Naive thymus-derived CD8-positive, alpha-beta T cell (primary cell): Measurements from ENCODE around the gene CYB5D1. TPM values are rescaled to one million over a fixed set of nuclear protein-coding genes. Genes with fewer than 3 reads are reported as not detected.

Experiments
- ATAC-seq, 2 donors: fragments of 150-1000 bp; cut with Tn5 transposase in 1 of 2; sonication (Bioruptor Pico), chemical (Tn5 transposase) in 1 of 2; 1 replicate in 1 of 2; 2 replicates in 1 of 2; pipeline ENCODE4 v1.10.0; 2021; ENCODE audit warnings: mild to moderate bottlenecking in 2 of 2, moderate library complexity in 2 of 2
- POLR2A ChIA-PET: fragments of 350-600 bp; sonication (Branson Sonifier 250); formaldehyde crosslinking; loops from one replicate; lab custom pipeline; 2021; ENCODE audit warnings: antibody characterized with exemption; lab: Charles Lee
- DNase-seq, 10 donors: peaks; one replicate each; pipeline versions ENCODE4 v3.0.0 to v3.0.0-alpha.2; 2020 to 2022
- H3K27ac Mint-ChIP-seq, 10 donors: one replicate each; pipeline ENCODE4 v1.8.0; 2020 to 2022; ENCODE audit warnings: mild to moderate bottlenecking in 10 of 10, mixed read lengths in 10 of 10, moderate library complexity in 4 of 10, inconsistent platforms in 1 of 10
- H3K27me3 Mint-ChIP-seq, 5 donors: one replicate each; pipeline ENCODE4 v1.8.0; 2021 to 2022; ENCODE audit warnings: mixed read lengths in 5 of 5
- H3K36me3 Mint-ChIP-seq, 3 donors: one replicate each; pipeline ENCODE4 v1.8.0; 2020 to 2022; ENCODE audit warnings: mixed read lengths in 3 of 3, mild to moderate bottlenecking in 2 of 3, inconsistent platforms in 1 of 3
- H3K4me1 Mint-ChIP-seq, 4 donors: one replicate each; pipeline ENCODE4 v1.8.0; 2021 to 2022; ENCODE audit warnings: mixed read lengths in 4 of 4
- H3K4me3 Mint-ChIP-seq, 10 donors: one replicate each; pipeline ENCODE4 v1.8.0; 2020 to 2022; ENCODE audit warnings: mild to moderate bottlenecking in 10 of 10, mixed read lengths in 10 of 10, moderate library complexity in 6 of 10, inconsistent platforms in 1 of 10
- H3K9me3 Mint-ChIP-seq, 9 donors: one replicate each; pipeline ENCODE4 v1.8.0; 2020 to 2022; ENCODE audit warnings: mixed read lengths in 9 of 9, mild to moderate bottlenecking in 3 of 9, inconsistent platforms in 1 of 9, moderate library complexity in 1 of 9
- polyA plus RNA-seq, 3 donors: library from polyadenylated mRNA; unstranded; fragments of 300-500 nt; fragmentation: Illumina TruSeq; gene quantifications; one replicate each; pipeline ENCODE4 v1.2.3, GENCODE V29; 2021
- total RNA-seq, 8 experiments: library from RNA in 2 of 8; stranded (reverse) in 2 of 8; gene quantifications; one replicate each; pipeline ENCODE4 v1.2.3 and lab custom pipeline; 2021 to 2026

CYB5D1 gene
- total and polyA plus RNA-seq, 5 experiments from 2014 or later, result 3.5 to 9.8 (median 6.0) TPM

- DNase-seq, result peak in 1 of 10 donors; percentile 14
These were observed 4.1 kb upstream of the CYB5D1 start for GRCh38 chr17:7853691-7854038.

GRCh38 chr17:7854078-7854777 lies 3.6 kb upstream of the CYB5D1 start:
- peak overlapping the region in 4 of 10 donors; percentile 32 to 67 (median 39) for H3K27ac Mint-ChIP-seq
- no peak for DNase-seq

More at GRCh38 chr17:7853691-7854038, 4.1 kb upstream of the CYB5D1 start:
- Mint-ChIP-seq H3K36me3 (peaks cover 0 to 21% (median 1%) of the 10 kb centered on the region in 3 donors), H3K27ac (peak overlapping the region in 5 of 10 donors; percentile 34 to 69 (median 47)), H3K4me3 (peak overlapping the region in 2 of 10 donors; percentile 18 to 53), H3K4me1 (peaks cover 16 to 25% (median 21%) of the 10 kb centered on the region in 4 donors), H3K9me3 (no peaks in the 10 kb centered on the region), H3K27me3 (no peaks in the 10 kb centered on the region)
- ATAC-seq, result no peak
- POLR2A ChIA-PET, result interaction anchor here (0.9 to 5.8 kb wide), 4 partner anchors 9 to 20 kb away, joined by 6 to 96 read pairs (median 6); partner anchors contain the start of gene KDM6B

GRCh38 chr17:7854851-7855659 lies 2.7 kb upstream of the CYB5D1 start, which contains the start of gene TMEM88:
Gene TMEM88, plus strand, starts transcription at chr17:7855066. Its CDS starts 9 bp downstream, at chr17:7855075.
- POLR2A ChIA-PET, result interaction anchor here (0.6 to 3.6 kb wide), 10 partner anchors 9 to 338 kb away, joined by 3 to 103 read pairs (median 3); partner anchors contain the start of genes CHD3, HES7 and KDM6B
- peaks cover 17 to 32% (median 23%) of the 10 kb centered on the region in 4 donors for H3K4me1 Mint-ChIP-seq
- H3K27me3 Mint-ChIP-seq, result no peaks in the 10 kb centered on the region
- H3K9me3 Mint-ChIP-seq, result no peaks in the 10 kb centered on the region
- peak within 1 kb of the TSS in 6 of 10 donors; percentile 22 to 84 (median 40) for H3K4me3 Mint-ChIP-seq
- peak in 3 of 10 donors; percentile 12 to 65 (median 20) for DNase-seq
- ATAC-seq, result no peak
- H3K27ac Mint-ChIP-seq, result peak within 1 kb of the TSS in 5 of 10 donors; percentile 32 to 67 (median 44)
- peaks cover 0 to 17% (median 0%) of the 10 kb centered on the region in 3 donors for H3K36me3 Mint-ChIP-seq

More at GRCh38 chr17:7854078-7854777, 3.6 kb upstream of the CYB5D1 start:
- H3K4me1 Mint-ChIP-seq, result peaks cover 16 to 27% (median 21%) of the 10 kb centered on the region in 4 donors
- H3K9me3 Mint-ChIP-seq, result no peaks in the 10 kb centered on the region
- H3K27me3 Mint-ChIP-seq, result no peaks in the 10 kb centered on the region
- peak overlapping the region in 1 of 10 donors; percentile 53 for H3K4me3 Mint-ChIP-seq
- POLR2A ChIA-PET, result interaction anchor here (1.2 to 5.8 kb wide), 4 partner anchors 9 to 20 kb away, joined by 6 to 96 read pairs (median 30); partner anchors contain the start of gene KDM6B
- H3K36me3 Mint-ChIP-seq, result peaks cover 0 to 18% (median 1%) of the 10 kb centered on the region in 3 donors
- ATAC-seq, result no peak

GRCh38 chr17:7855660-7856010 lies 2.2 kb upstream of the CYB5D1 start:
- Mint-ChIP-seq H3K27ac (peak overlapping the region in 1 of 10 donors; percentile 60), H3K4me1 (peaks cover 15 to 26% (median 21%) of the 10 kb centered on the region in 4 donors), H3K9me3 (no peaks in the 10 kb centered on the region), H3K4me3 (peak overlapping the region in 5 of 10 donors; percentile 22 to 84 (median 28)), H3K36me3 (peaks cover 0 to 14% (median 0%) of the 10 kb centered on the region in 3 donors), H3K27me3 (no peaks in the 10 kb centered on the region)
- POLR2A ChIA-PET, result interaction anchor here (0.6 to 3.6 kb wide), 12 partner anchors 9 to 337 kb away, joined by 3 to 103 read pairs (median 3); partner anchors contain the start of genes CHD3, CNTROB, HES7 and KDM6B
- ATAC-seq, result no peak
- peak in 1 of 10 donors; percentile 65 for DNase-seq

- Mint-ChIP-seq H3K27me3 (no peaks in the 10 kb centered on the region), H3K4me3 (no peak overlapping the region), H3K9me3 (no peaks in the 10 kb centered on the region), H3K36me3 (peaks cover 0 to 14% (median 0%) of the 10 kb centered on the region in 3 donors), H3K4me1 (peaks cover 9 to 21% (median 17%) of the 10 kb centered on the region in 4 donors), H3K27ac (peak overlapping the region in 1 of 10 donors; percentile 60)
- ATAC-seq (no peak), DNase-seq (peak in 2 of 10 donors; percentile 28 to 63)
- POLR2A ChIA-PET, result interaction anchor here (0.6 to 3.6 kb wide), 27 partner anchors 8 to 372 kb away, joined by 3 to 103 read pairs (median 4); partner anchors contain the start of genes CHD3, CNTROB, HES7 and KDM6B
These were observed 1.6 kb upstream of the CYB5D1 start for GRCh38 chr17:7856011-7856810.

- no peak within 1 kb of the TSS for H3K4me3 Mint-ChIP-seq
- ATAC-seq (peak; percentile 78 to 91), DNase-seq (peak; percentile 80 to 100 (median 96))
- no peak within 1 kb of the TSS for H3K27ac Mint-ChIP-seq
- H3K27me3 Mint-ChIP-seq, result no peaks in the 10 kb centered on the region
- POLR2A ChIA-PET, result interaction anchor here (0.6 to 3.6 kb wide), 28 partner anchors 11 to 438 kb away, joined by 3 to 103 read pairs (median 4); partner anchors contain the start of genes CHD3, CNTROB, KDM6B and MPDU1
- peaks cover under 1 to 18% (median 12%) of the 10 kb centered on the region in 4 donors for H3K4me1 Mint-ChIP-seq
- peaks cover 0 to 19% (median 0%) of the 10 kb centered on the region in 3 donors for H3K36me3 Mint-ChIP-seq
- H3K9me3 Mint-ChIP-seq, result no peaks in the 10 kb centered on the region
These were observed 741 bp upstream of the CYB5D1 start, which contains the start of gene NAA38 for GRCh38 chr17:7856811-7857712. Gene NAA38, minus strand, starts transcription at chr17:7857559. Its CDS starts 96 bp downstream, at chr17:7857463.

DNA sequence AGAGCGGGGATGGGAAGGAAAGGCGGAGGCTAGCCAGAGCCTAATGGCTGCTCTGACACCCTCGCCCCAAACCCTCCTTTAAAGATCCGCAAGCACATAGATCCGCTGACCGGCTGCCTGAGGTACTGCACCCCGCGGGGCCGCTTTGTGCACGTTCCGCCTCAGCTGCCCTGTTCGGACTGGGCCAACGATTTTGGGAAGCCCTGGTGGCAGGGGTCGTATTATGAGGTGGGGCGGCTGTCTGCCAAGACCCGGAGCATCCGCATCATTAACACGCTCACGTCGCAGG lies 663 bp downstream of the CYB5D1 start:
- no peak overlapping the region for H3K4me3 Mint-ChIP-seq
- peak overlapping the region in 2 of 10 donors; percentile 71 to 74 for H3K27ac Mint-ChIP-seq
- no peak for ATAC-seq
- no peaks in the 10 kb centered on the region for H3K9me3 Mint-ChIP-seq
- DNase-seq, result peak in 3 of 10 donors; percentile 4 to 67 (median 21)
- peaks cover 8 to 21% (median 13%) of the 10 kb centered on the region in 4 donors for H3K4me1 Mint-ChIP-seq
- H3K27me3 Mint-ChIP-seq, result no peaks in the 10 kb centered on the region
- POLR2A ChIA-PET, result interaction anchor here (1.3 to 3.7 kb wide), 4 partner anchors 23 to 73 kb away, joined by 4 to 11 read pairs (median 8); partner anchors contain the start of genes CNTROB, KDM6B and TRAPPC1
- peaks cover 0 to 20% (median 0%) of the 10 kb centered on the region in 3 donors for H3K36me3 Mint-ChIP-seq

GRCh38 chr17:7859028-7859427 lies 1.2 kb downstream of the CYB5D1 start:
- Mint-ChIP-seq H3K9me3 (no peaks in the 10 kb centered on the region), H3K4me1 (peaks cover 6 to 21% (median 13%) of the 10 kb centered on the region in 4 donors), H3K27ac (peak overlapping the region in 3 of 10 donors; percentile 71 to 88 (median 74)), H3K36me3 (peaks cover 0 to 19% (median 0%) of the 10 kb centered on the region in 3 donors), H3K4me3 (peak overlapping the region in 1 of 10 donors; percentile 38), H3K27me3 (no peaks in the 10 kb centered on the region)
- POLR2A ChIA-PET, result interaction anchor here (1.3 to 5.0 kb wide), 5 partner anchors 24 to 130 kb away, joined by 4 to 20 read pairs (median 8); partner anchors contain the start of genes CNTROB, KDM6B and TRAPPC1
- ATAC-seq (no peak), DNase-seq (no peak)

DNA sequence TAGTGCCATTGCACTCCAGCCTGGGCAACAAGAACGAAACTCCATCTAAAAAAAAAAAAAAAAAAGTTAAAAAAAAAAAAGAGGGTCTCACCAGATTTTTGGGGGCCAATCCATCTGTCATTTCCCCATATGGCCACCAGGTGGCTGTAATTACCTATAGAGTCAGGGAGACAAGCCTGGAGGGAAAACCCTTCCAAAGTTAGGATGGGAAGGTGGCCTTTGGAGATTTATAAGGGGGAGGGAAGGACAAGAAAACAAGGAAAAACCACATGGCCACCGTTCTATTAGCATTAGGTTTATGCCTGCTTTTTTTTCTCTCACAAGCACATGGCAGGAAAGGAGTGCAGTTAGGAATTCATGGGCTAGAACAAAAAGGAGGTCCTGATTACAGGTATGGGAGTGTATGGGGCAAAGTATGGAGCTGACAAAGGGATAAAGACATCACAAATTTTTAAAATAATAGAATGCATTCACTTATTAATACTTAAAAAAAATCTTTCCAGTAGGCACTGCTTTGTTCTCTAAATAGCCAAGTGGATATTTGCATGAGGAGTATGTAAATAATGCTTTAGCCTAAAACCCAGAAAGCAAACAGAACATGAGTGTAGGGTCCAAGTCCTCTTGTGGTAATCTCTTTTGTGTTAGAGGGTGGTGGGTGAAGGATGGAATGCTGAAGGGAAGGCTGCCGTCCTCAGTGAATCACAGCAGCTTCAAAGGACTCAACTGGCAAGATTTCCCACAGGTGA lies 5.1 kb downstream of the CYB5D1 start:
- H3K36me3 Mint-ChIP-seq, result peaks cover 0 to 19% (median 0%) of the 10 kb centered on the region in 3 donors
- POLR2A ChIA-PET, result interaction anchor here (0.7 to 5.0 kb wide), 8 partner anchors 8 to 127 kb away, joined by 3 to 20 read pairs (median 5); partner anchors contain the start of gene RNF227
- H3K4me1 Mint-ChIP-seq, result peaks cover 23 to 39% (median 25%) of the 10 kb centered on the region in 4 donors
- no peak overlapping the region for H3K4me3 Mint-ChIP-seq
- H3K9me3 Mint-ChIP-seq, result no peaks in the 10 kb centered on the region
- ATAC-seq, result no peak
- H3K27ac Mint-ChIP-seq, result peak overlapping the region in 4 of 10 donors; percentile 2 to 65 (median 2)
- DNase-seq, result peak in 9 of 10 donors; percentile 42 to 84 (median 64)
- H3K27me3 Mint-ChIP-seq, result no peaks in the 10 kb centered on the region
